ENCODE results near the gene FAM200B.

GRCh38 chr4:15702941-15703403, 21.3 kb downstream of the FAM200B start, which contains the start of gene BST1:
- TF ChIP-seq CTCF (IDR thresholded peaks at IDR 0.05) = no peak
- TF ChIP-seq POLR2A (IDR thresholded peaks at IDR 0.05) = no peak
